HCT116 (cell line): Measurements from ENCODE around the gene EXOC4.

Source experiments
- CTCF ChIP-seq, 3 experiments: fragments of 200-600 bp in 1 of 3; sonication (generic) in 1 of 3; IDR thresholded peaks in 2 of 3; conservative IDR thresholded peaks in 1 of 3; 2 replicates each; pipeline ENCODE4 v1.5.1; 2012 to 2017; ENCODE audit warnings: low read depth in 2 of 3, low read length in 2 of 3, antibody characterized with exemption in 1 of 3, borderline replicate concordance in 1 of 3, control low read depth in 1 of 3, mild to moderate bottlenecking in 1 of 3, mixed read lengths in 1 of 3, mixed run types in 1 of 3, moderate library complexity in 1 of 3; ENCODE audit not compliant: insufficient read depth in 1 of 3
- JUND ChIP-seq: IDR thresholded peaks from 2 replicates; pipeline ENCODE4 v1.6.1; 2012
- YY1 ChIP-seq: IDR thresholded peaks from 2 replicates; pipeline ENCODE4 v1.6.1; 2011; ENCODE audit warnings: low read length, low read depth, moderate library complexity, mild to moderate bottlenecking; ENCODE audit not compliant: insufficient replicate concordance; ENCODE audit errors: extremely low read depth

- no peak for TF ChIP-seq JUND
- no peak for TF ChIP-seq YY1
- TF ChIP-seq CTCF (IDR thresholded peaks at IDR 0.05 in 2 of 3, conservative IDR thresholded peaks at IDR 0.05 in 1 of 3; ENCODE audit: borderline replicate concordance in 1 of 3, insufficient read depth in 1 of 3, low read depth in 2 of 3, low read length in 2 of 3) = no peak
Measured at GRCh38 chr7:133522501-133522900, 269.6 kb downstream of the EXOC4 start.
